SK-N-SH (cell line): Measurements from ENCODE around the gene TCEA3. TPM values are rescaled to one million over a fixed set of nuclear protein-coding genes. Genes with fewer than 3 reads are reported as not detected.

Source experiments
- CTCF ChIA-PET: fragments of 300-600, 350-600 bp; formaldehyde crosslinking; extraction: SDS; loops from one replicate; lab custom pipeline; 2021; lab: Yijun Ruan, JAX
- POLR2A ChIA-PET: fragments of 350-600 bp; sonication (Branson Sonifier 250); formaldehyde crosslinking; extraction: SDS; loops from one replicate; lab custom pipeline; 2020; ENCODE audit warnings: antibody characterized with exemption, inconsistent platforms; lab: Yijun Ruan, JAX
- DNase-seq: peaks from one replicate; pipeline ENCODE4 v3.0.0; 2012
- H2AFZ ChIP-seq: fragments of 200-600 bp; sonication (generic); 2 replicates; pipeline ENCODE4 v1.8.1; 2016; ENCODE audit warnings: antibody characterized with exemption, mild to moderate bottlenecking, low read depth
- H3F3A ChIP-seq: fragments of 200-600 bp; sonication (generic); replicated peaks from 2 replicates; pipeline ENCODE3; 2016; ENCODE audit warnings: antibody characterized with exemption, mild to moderate bottlenecking; ENCODE audit not compliant: insufficient read depth
- H3K27ac ChIP-seq, 2 experiments: fragments of 200-500 bp in 1 of 2; fragments of 200-600 bp in 1 of 2; sonication (Bioruptor generic) in 1 of 2; sonication (generic), shearing (Covaris generic) in 1 of 2; 2 replicates each; pipeline versions ENCODE4 v1.5.1 to v1.6.1; 2014 to 2016; ENCODE audit warnings: low read depth in 2 of 2, inconsistent platforms in 1 of 2, low read length in 1 of 2, mild to moderate bottlenecking in 1 of 2, mixed read lengths in 1 of 2
- H3K27me3 ChIP-seq: fragments of 200-600 bp; sonication (generic), shearing (Covaris generic); 2 replicates; pipeline ENCODE4 v1.6.1; 2016; ENCODE audit warnings: mixed run types; ENCODE audit not compliant: insufficient read depth
- H3K36me3 ChIP-seq, 2 experiments: fragments of 200-500 bp in 1 of 2; fragments of 200-600 bp in 1 of 2; sonication (Bioruptor generic) in 1 of 2; sonication (generic) in 1 of 2; replicated peaks in 1 of 2; 2 replicates each; pipeline versions ENCODE3 to v1.5.1; 2014 to 2016; ENCODE audit warnings: low read length in 1 of 2, mild to moderate bottlenecking in 1 of 2; ENCODE audit not compliant: insufficient read depth in 2 of 2, control insufficient read depth in 1 of 2
- H3K4me1 ChIP-seq, 2 experiments: fragments of 200-500 bp in 1 of 2; fragments of 200-600 bp in 1 of 2; sonication (Bioruptor generic) in 1 of 2; sonication (generic), shearing (Covaris generic) in 1 of 2; 2 replicates each; pipeline versions ENCODE4 v1.5.1 to v1.6.1; 2014 to 2016; ENCODE audit warnings: low read depth in 1 of 2, low read length in 1 of 2, mixed run types in 1 of 2; ENCODE audit not compliant: insufficient read depth in 2 of 2, control insufficient read depth in 1 of 2
- H3K4me2 ChIP-seq: fragments of 200-600 bp; sonication (generic), shearing (Covaris generic); 2 replicates; pipeline ENCODE4 v1.6.1; 2017; ENCODE audit warnings: mixed run types
- H3K4me3 ChIP-seq, 2 experiments: fragments of 200-500 bp in 1 of 2; fragments of 200-600 bp in 1 of 2; sonication (Bioruptor generic) in 1 of 2; sonication (generic), shearing (Covaris generic) in 1 of 2; 2 replicates each; pipeline versions ENCODE4 v1.5.1 to v1.8.1; 2014 to 2016; ENCODE audit warnings: low read depth in 2 of 2, inconsistent platforms in 1 of 2, low read length in 1 of 2, mild to moderate bottlenecking in 1 of 2, mixed read lengths in 1 of 2, moderate library complexity in 1 of 2
- H3K79me2 ChIP-seq: fragments of 200-600 bp; sonication (generic); 2 replicates; pipeline ENCODE4 v1.8.1; 2017; ENCODE audit warnings: mild to moderate bottlenecking; ENCODE audit not compliant: insufficient read depth
- H3K9ac ChIP-seq: fragments of 200-600 bp; sonication (generic); 2 replicates; pipeline ENCODE4 v1.6.1; 2017; ENCODE audit warnings: mixed run types
- H3K9me2 ChIP-seq: fragments of 200-600 bp; sonication (generic); 2 replicates; pipeline ENCODE4 v1.6.1; 2017; ENCODE audit warnings: mixed run types
- H3K9me3 ChIP-seq: fragments of 200-600 bp; sonication (generic); 2 replicates; pipeline ENCODE4 v1.6.1; 2017; ENCODE audit warnings: mixed run types, mild to moderate bottlenecking, moderate library complexity
- H4K20me1 ChIP-seq: fragments of 200-600 bp; sonication (generic); 2 replicates; pipeline ENCODE4 v1.6.1; 2017; ENCODE audit warnings: mild to moderate bottlenecking, mixed run types; ENCODE audit not compliant: insufficient read depth
- FOXJ3 ChIP-seq: sonication (generic); formaldehyde crosslinking; IDR thresholded peaks from 2 replicates; pipeline ENCODE4 v1.5.1; 2020; ENCODE audit warnings: mild to moderate bottlenecking, missing genetic modification reagents
- FOXM1 ChIP-seq: IDR thresholded peaks from 2 replicates; pipeline ENCODE4 v1.4.0; 2012; ENCODE audit warnings: low read depth, mild to moderate bottlenecking
- GABPA ChIP-seq: IDR thresholded peaks from 2 replicates; pipeline ENCODE4 v1.4.0; 2012; ENCODE audit warnings: low read depth, mild to moderate bottlenecking
- JUND ChIP-seq: IDR thresholded peaks from 2 replicates; pipeline ENCODE4 v1.4.0; 2012
- MAX ChIP-seq: IDR thresholded peaks from 2 replicates; pipeline ENCODE4 v1.4.0; 2012; ENCODE audit warnings: low read depth
- RAD21 ChIP-seq: IDR thresholded peaks from 2 replicates; pipeline ENCODE4 v1.6.1; 2012; ENCODE audit warnings: mild to moderate bottlenecking, low read length
- RCOR1 ChIP-seq: fragments of 150-350 bp; IDR thresholded peaks from 2 replicates; pipeline ENCODE4 v1.6.1; 2017; ENCODE audit warnings: antibody characterized with exemption, low read length
- REST ChIP-seq: IDR thresholded peaks from 2 replicates; pipeline ENCODE4 v1.6.1; 2012; ENCODE audit warnings: mild to moderate bottlenecking, low read depth, low read length, moderate library complexity
- TCF12 ChIP-seq: IDR thresholded peaks from 2 replicates; pipeline ENCODE4 v1.4.0; 2012
- YY1 ChIP-seq: IDR thresholded peaks from 2 replicates; pipeline ENCODE4 v1.4.0; 2012; ENCODE audit warnings: low read depth, mild to moderate bottlenecking
- ZBTB33 ChIP-seq: IDR thresholded peaks from 2 replicates; pipeline ENCODE4 v1.4.0; 2012; ENCODE audit warnings: low read depth, borderline replicate concordance
- WGBS: methylation state at CpG from one replicate; pipeline ENCODE4 v1.1.6; 2017; ENCODE audit warnings: low lambda C conversion rate; 5-methylcytosine and 5-hydroxymethylcytosine counted together
- polyA plus RNA-seq, 3 experiments: library from polyadenylated mRNA; depleted of rRNA; stranded (reverse); fragments of >200 nt; gene quantifications; 2 replicates each; pipeline ENCODE4 v1.2.3, GENCODE V29; 2012
- TF ChIP-seq, protein P1 (sequence below): fragments of 200-600 bp; sonication (generic); IDR thresholded peaks from 2 replicates; pipeline ENCODE4 v1.6.1; 2017; ENCODE audit warnings: antibody characterized with exemption, mild to moderate bottlenecking, moderate library complexity

The TCEA3 gene
- polyA plus RNA-seq, 1 of the 3 experiments (the other 2 are of a cell fraction): 1.1 TPM

DNA sequence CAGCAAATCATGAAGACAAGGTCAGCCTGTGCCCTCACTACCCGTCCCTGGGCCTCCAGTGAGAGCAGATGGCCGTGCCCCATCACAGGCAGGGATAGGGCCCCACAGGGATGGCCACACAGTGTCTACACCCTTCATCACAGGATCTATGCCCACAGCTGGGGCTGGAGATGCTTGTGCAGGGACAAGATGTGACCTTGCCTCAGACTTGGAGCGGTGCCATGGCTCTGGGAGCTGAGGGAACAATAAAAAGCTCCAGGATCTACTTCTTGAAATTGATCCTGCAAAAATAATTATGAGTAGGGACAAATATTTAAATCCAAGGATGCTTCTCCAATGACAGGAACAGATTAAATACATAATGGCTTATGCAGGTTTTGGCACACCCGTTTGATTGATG lies 25.4 kb upstream of the TCEA3 start:
- Histone ChIP-seq H3K79me2 (no peaks in the 10 kb centered on the region), H3K27ac (no peak overlapping the region), H3K9me3 (no peaks in the 10 kb centered on the region), H2AFZ (no peak overlapping the region), H3F3A (peaks cover 5% of the 10 kb centered on the region), H3K36me3 (peaks cover 3 to 20% of the 10 kb centered on the region in 2 experiments), H3K9ac (no peak overlapping the region), H3K4me3 (no peak overlapping the region), H3K9me2 (no peaks in the 10 kb centered on the region), H3K4me1 (peaks cover 0 to 18% of the 10 kb centered on the region in 2 experiments; a peak in 1 of 4 replicates), H3K27me3 (no peaks in the 10 kb centered on the region), H4K20me1 (no peaks in the 10 kb centered on the region), H3K4me2 (no peak overlapping the region)
- DNase-seq: no peak
- POLR2A ChIA-PET: no interaction called here
- CTCF ChIA-PET: interaction anchor here (1.3 to 2.3 kb wide), 2 partner anchors 47 to 90 kb away, joined by 5 to 8 read pairs; no protein-coding TSS in a partner anchor
- 92% methylated on average over 2 of the region's 4 CpGs for WGBS
- TF ChIP-seq MAX: no peak
- TF ChIP-seq, all 33 proteins: peak for 0

DNA sequence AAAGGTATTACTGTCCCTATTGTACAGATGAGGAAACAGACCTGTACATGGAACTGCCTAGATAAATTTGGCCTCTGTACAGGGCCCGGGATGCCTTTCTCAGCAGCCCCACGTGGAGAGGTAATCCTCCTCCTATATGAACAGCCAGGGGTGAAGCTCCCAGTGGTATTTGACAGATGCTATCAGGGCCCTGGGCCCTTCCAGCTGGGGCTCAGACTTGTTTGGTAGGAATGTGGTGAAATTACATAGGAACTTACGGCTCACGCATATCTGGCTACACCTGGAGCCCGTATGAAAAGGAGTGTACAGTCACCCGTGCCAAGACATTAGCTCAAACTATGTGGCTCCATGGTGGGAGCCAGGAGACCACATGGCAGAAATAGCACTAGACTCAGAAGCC lies 24.8 kb upstream of the TCEA3 start:
- H3K27me3 ChIP-seq: no peaks in the 10 kb centered on the region
- H3F3A ChIP-seq: peaks cover 5% of the 10 kb centered on the region
- WGBS: 86% methylated on average over 2 of the region's 6 CpGs
- no peaks in the 10 kb centered on the region for H4K20me1 ChIP-seq
- no peak overlapping the region for H3K4me2 ChIP-seq
- H3K79me2 ChIP-seq: no peaks in the 10 kb centered on the region
- H2AFZ ChIP-seq: no peak overlapping the region
- H3K9me2 ChIP-seq: no peaks in the 10 kb centered on the region
- H3K4me3 ChIP-seq: no peak overlapping the region
- no peak overlapping the region for H3K9ac ChIP-seq
- no peak for TF ChIP-seq RCOR1
- TF ChIP-seq REST: no peak
- TF ChIP-seq JUND: no peak
- no peak for TF ChIP-seq RAD21
- no peak for TF ChIP-seq FOXJ3 (CRISPR knock-in tag)
- TF ChIP-seq TCF12: no peak
- POLR2A ChIA-PET: no interaction called here
- H3K36me3 ChIP-seq: peaks cover 3 to 20% of the 10 kb centered on the region in 2 experiments
- CTCF ChIA-PET: interaction anchor here (1.3 to 2.3 kb wide), 3 partner anchors 16 to 90 kb away, joined by 4 to 8 read pairs (median 5); no protein-coding TSS in a partner anchor
- no peak overlapping the region for H3K27ac ChIP-seq
- no peaks in the 10 kb centered on the region for H3K9me3 ChIP-seq
- peaks cover 0 to 18% of the 10 kb centered on the region in 2 experiments; a peak in 1 of 4 replicates for H3K4me1 ChIP-seq
- no peak for DNase-seq

GRCh38 chr1:23448846-23449245 lies 24.3 kb upstream of the TCEA3 start:
- Histone ChIP-seq H3K4me3 (no peak overlapping the region), H3F3A (peaks cover 5% of the 10 kb centered on the region), H3K79me2 (no peaks in the 10 kb centered on the region), H3K27me3 (no peaks in the 10 kb centered on the region), H3K4me1 (peaks cover 0 to 18% of the 10 kb centered on the region in 2 experiments; a peak in 1 of 4 replicates), H3K9ac (no peak overlapping the region), H3K9me3 (no peaks in the 10 kb centered on the region), H3K36me3 (peaks cover 3 to 20% of the 10 kb centered on the region in 2 experiments), H3K27ac (no peak overlapping the region), H2AFZ (no peak overlapping the region), H4K20me1 (no peaks in the 10 kb centered on the region), H3K9me2 (no peaks in the 10 kb centered on the region), H3K4me2 (no peak overlapping the region)
- POLR2A ChIA-PET: no interaction called here
- CTCF ChIA-PET: interaction anchor here (1.8 to 2.3 kb wide), 2 partner anchors 15 to 48 kb away, joined by 4 to 8 read pairs; no protein-coding TSS in a partner anchor
- DNase-seq: no peak
- no peak for TF ChIP-seq YY1
- no peak for TF ChIP-seq FOXM1
- TF ChIP-seq GABPA: no peak
- TF ChIP-seq RAD21: no peak
- TF ChIP-seq, protein P1, sequence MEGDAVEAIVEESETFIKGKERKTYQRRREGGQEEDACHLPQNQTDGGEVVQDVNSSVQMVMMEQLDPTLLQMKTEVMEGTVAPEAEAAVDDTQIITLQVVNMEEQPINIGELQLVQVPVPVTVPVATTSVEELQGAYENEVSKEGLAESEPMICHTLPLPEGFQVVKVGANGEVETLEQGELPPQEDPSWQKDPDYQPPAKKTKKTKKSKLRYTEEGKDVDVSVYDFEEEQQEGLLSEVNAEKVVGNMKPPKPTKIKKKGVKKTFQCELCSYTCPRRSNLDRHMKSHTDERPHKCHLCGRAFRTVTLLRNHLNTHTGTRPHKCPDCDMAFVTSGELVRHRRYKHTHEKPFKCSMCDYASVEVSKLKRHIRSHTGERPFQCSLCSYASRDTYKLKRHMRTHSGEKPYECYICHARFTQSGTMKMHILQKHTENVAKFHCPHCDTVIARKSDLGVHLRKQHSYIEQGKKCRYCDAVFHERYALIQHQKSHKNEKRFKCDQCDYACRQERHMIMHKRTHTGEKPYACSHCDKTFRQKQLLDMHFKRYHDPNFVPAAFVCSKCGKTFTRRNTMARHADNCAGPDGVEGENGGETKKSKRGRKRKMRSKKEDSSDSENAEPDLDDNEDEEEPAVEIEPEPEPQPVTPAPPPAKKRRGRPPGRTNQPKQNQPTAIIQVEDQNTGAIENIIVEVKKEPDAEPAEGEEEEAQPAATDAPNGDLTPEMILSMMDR: no peak
- no peak for TF ChIP-seq ZBTB33
- 100% methylated on average over 1 of the region's 1 CpG for WGBS
